Measurements from ENCODE around the gene TSSK2. TPM values are rescaled to one million over a fixed set of nuclear protein-coding genes. Genes with fewer than 3 reads are reported as not detected.

TSSK2 gene
- total RNA-seq, 4 donors from 2014 or later: not detected

DNA sequence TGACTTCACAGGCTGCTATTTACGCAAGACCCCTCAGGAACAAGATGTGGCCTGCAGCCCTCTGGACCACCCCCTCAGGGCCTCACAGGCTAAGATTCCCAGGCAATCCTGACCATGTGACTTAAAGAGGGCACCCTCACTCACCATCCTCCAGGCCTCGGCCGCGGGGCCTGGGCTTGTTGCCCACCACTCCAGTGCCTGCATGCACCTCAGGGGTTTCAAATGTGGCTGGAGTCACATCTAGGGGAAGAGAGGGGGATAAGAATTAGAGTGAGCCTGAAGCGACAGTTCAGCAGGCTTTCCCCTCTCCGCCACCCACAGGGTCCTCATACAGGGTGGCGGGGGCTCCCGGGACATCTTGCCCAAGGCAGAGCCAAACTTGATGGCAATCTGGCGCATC lies 11.3 kb downstream of the TSSK2 start:
- H3K4me3 ChIP-seq (ENCODE audit: low read depth, poor library complexity, severe bottlenecking): no peak overlapping the region
- DNase-seq (ENCODE audit: low spot score in 2 of 2): no peak
- 96 to 97% methylated on average over 9 of the region's 9 CpGs for WGBS, 2 donors
- TF ChIP-seq, protein P1, sequence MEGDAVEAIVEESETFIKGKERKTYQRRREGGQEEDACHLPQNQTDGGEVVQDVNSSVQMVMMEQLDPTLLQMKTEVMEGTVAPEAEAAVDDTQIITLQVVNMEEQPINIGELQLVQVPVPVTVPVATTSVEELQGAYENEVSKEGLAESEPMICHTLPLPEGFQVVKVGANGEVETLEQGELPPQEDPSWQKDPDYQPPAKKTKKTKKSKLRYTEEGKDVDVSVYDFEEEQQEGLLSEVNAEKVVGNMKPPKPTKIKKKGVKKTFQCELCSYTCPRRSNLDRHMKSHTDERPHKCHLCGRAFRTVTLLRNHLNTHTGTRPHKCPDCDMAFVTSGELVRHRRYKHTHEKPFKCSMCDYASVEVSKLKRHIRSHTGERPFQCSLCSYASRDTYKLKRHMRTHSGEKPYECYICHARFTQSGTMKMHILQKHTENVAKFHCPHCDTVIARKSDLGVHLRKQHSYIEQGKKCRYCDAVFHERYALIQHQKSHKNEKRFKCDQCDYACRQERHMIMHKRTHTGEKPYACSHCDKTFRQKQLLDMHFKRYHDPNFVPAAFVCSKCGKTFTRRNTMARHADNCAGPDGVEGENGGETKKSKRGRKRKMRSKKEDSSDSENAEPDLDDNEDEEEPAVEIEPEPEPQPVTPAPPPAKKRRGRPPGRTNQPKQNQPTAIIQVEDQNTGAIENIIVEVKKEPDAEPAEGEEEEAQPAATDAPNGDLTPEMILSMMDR (IDR thresholded peaks at IDR 0.05): no peak
- no peak for TF ChIP-seq POLR2A (IDR thresholded peaks at IDR 0.05)
- intact Hi-C loops (cut with DNase I; ENCODE audit: low total_unique reads): no loop called here

GRCh38 chr22:19143212-19143611 lies 12.1 kb downstream of the TSSK2 start:
- WGBS, 2 donors: 79 to 86% methylated on average over 5 of the region's 5 CpGs
- no peak for DNase-seq (ENCODE audit: low spot score in 2 of 2)
- intact Hi-C loops (cut with DNase I; ENCODE audit: low total_unique reads): no loop called here
- TF ChIP-seq POLR2A (IDR thresholded peaks at IDR 0.05): no peak
- TF ChIP-seq, protein P1 (IDR thresholded peaks at IDR 0.05): no peak
- no peak overlapping the region for H3K4me3 ChIP-seq (ENCODE audit: low read depth, poor library complexity, severe bottlenecking)

- intact Hi-C loops (cut with DNase I; ENCODE audit: low total_unique reads): no loop called here
- H3K4me3 ChIP-seq (ENCODE audit: low read depth, poor library complexity, severe bottlenecking): peak overlapping the region; percentile 87
- DNase-seq (ENCODE audit: low spot score in 2 of 2): no peak
- 5 to 8% methylated on average over 17 of the region's 17 CpGs for whole genome bisulfite sequencing, 2 donors
- TF ChIP-seq, protein P1 (IDR thresholded peaks at IDR 0.05): no peak
- no peak for TF ChIP-seq POLR2A (IDR thresholded peaks at IDR 0.05)
These were observed 12.9 kb downstream of the TSSK2 start for GRCh38 chr22:19143967-19144400.

DNA sequence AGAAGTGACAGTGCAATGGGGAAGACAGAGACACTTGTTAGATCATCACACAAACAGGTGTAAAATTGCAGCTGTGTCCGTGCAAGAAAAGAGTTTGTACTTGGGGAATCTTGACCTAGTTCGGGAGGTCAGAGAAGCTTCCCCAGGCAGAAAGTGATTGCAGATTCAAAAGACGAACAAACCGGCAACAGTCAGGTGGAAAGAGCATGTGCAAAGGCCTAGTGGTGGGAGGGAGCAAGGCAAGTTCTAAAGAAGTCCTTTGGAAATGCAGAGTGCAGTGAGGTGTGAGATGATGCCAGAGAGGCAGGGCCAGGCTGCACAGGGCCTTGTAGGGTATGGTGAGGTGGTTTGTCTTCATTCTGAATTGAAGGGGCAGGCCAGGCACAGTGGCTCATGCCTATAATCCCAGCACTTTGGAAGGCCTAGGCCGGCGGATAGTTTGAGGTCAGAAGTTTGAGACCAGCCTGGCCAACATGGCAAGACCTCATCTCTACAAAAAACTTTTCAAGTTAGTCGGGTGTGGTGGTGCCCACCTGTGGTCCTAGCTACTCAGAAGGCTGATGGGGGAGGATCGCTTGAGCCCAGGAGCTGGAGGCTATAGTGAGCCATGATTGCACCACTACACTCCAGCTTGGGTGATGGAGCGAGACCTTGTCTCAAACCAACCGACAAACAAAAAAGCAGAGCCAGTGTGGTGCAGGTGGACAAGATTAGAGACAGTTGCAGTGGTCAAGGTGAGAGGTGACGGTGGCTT lies 15.3 kb downstream of the TSSK2 start:
- TF ChIP-seq, protein P1 (IDR thresholded peaks at IDR 0.05): no peak
- TF ChIP-seq POLR2A (IDR thresholded peaks at IDR 0.05): no peak
- intact Hi-C loops (cut with DNase I; ENCODE audit: low total_unique reads): no loop called here
- no peak overlapping the region for H3K4me3 ChIP-seq (ENCODE audit: low read depth, poor library complexity, severe bottlenecking)
- no peak for DNase-seq (ENCODE audit: low spot score in 2 of 2)
- 61 to 87% methylated on average over 11 of the region's 11 CpGs for WGBS, 2 donors

DNA sequence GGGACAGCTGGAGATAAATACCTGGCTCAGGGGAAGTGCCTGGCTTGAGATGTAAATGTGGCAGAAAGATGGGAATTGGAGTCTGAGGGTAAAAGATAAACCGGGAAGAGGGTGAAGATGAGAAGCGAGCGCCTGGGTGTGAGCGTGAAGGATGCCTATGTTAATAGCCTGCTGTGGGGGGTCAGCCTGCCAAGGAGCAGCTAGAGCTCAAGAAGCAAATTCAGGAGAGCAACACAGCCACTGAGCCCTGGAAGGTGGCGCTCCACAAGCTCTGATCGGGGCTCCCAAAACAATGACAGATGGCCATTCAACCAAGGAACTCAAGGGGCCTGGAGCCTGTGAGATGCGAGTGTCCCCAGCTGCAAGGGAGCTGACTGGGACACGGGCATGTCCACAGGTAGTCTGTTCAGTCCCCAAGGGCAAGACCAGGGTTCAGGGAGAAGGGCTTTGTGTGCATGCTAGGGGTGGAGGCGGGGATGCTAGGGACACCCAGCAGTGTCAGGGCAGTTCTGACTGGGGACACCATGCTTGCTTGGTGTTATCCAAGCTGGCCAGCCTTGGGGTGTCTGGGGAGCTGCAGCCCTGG lies 16.2 kb downstream of the TSSK2 start:
- intact Hi-C loops (cut with DNase I; ENCODE audit: low total_unique reads): no loop called here
- no peak overlapping the region for H3K4me3 ChIP-seq (ENCODE audit: low read depth, poor library complexity, severe bottlenecking)
- 53 to 60% methylated on average over 9 of the region's 9 CpGs for WGBS, 2 donors
- no peak for TF ChIP-seq POLR2A (IDR thresholded peaks at IDR 0.05)
- TF ChIP-seq, protein P1 (IDR thresholded peaks at IDR 0.05): no peak
- no peak for DNase-seq (ENCODE audit: low spot score in 2 of 2)
